Measurements from ENCODE around the gene CDY1.
"Not testable (repeated sequence)": the region's sequence is repeated elsewhere in the genome, so short reads cannot be mapped to it uniquely, and the experiment has no call there.

CDY1 gene

GRCh38 chrY:25621817-25622216, at the start of gene CDY1:
Gene CDY1, plus strand, starts transcription at chrY:25622117. Its CDS starts 326 bp downstream, at chrY:25622443.
- not testable (repeated sequence) for DNase-seq

DNA sequence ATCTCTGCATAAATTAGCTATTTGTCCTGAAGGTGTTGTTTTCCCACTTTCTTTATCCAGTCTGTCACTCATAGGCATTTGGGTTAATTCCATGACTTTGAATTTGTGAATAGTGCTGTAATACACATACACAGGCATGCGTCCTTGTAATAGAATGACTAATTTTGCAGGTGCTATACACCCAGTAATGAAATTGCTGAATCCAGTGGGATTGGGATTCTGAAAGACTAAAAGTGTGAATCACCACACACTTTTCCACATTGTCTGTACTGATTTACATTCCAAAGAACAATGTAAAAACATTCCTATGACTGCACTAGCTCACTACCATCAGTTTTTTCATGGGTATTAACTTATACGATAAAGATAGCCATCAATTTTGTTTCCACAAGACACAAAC, 28.6 kb upstream of the CDY1 start:
- not testable (repeated sequence) for DNase-seq

- not testable (repeated sequence) for DNase-seq
These were observed 1.7 kb upstream of the CDY1 start for GRCh38 chrY:25620209-25620608.

GRCh38 chrY:25626524-25626923, 4.6 kb downstream of the CDY1 start:
- DNase-seq: not testable (repeated sequence)

- not testable (repeated sequence) for DNase-seq
These were observed 8.6 kb downstream of the CDY1 start for GRCh38 chrY:25630383-25631112.

GRCh38 chrY:25639852-25640251, 17.9 kb downstream of the CDY1 start:
- DNase-seq: not testable (repeated sequence)

DNA sequence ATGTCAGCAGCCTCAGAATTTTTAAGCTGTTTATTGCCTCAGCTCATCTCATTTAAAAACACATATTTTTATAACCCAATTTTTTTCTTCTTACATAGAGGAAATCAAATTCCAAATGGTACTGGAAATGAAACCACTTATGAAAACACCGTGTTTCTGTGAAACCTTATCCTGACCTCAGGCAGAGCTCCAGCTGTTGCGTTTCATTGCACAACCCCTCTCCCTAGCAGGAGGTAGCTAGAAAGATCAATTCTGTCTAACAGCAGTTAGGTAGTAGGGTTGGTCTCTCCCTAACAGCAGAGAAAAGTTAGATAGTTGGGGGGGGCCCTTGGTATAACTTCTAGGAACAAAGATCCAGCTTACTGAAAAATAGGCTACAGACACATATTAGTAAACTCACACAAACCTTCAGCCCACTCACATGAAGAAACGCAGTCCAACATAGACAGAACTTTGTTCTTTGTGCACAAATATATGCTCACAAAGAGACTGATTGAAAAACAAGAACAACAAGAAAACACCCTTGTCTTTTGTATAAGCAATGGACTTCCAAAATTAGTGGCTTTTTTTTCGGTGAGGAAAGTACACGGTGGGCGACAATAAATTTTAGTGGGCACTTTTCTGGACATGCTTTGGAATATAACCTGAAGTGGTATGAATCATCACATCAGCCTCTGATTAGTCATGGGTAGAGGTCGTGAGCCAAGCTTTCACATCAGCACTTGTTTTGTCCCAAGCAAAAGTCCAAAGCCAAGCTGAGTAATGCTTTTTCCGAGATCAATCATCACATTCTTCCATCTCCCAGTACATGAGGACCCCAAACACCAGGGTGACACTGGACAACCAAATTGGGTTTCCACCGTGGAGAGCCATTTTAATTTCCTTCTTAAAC, 21.4 kb downstream of the CDY1 start:
- not testable (repeated sequence) for DNase-seq

Measured in NCI-H82 (cell line).